HepG2 (cell line): ENCODE measurements around the gene CAST. TPM values are rescaled to one million over a fixed set of nuclear protein-coding genes. Genes with fewer than 3 reads are reported as not detected.

Experiments used
- ATAC-seq: fragments of 200-7000 bp; cut with Tn5 transposase; 3 replicates; pipeline ENCODE4 v1.9.1; 2020; ENCODE audit warnings: mild to moderate bottlenecking, moderate library complexity
- BruUV-seq: library from RNA; stranded (reverse); fragments of 400-500 nt; replicated peaks from 2 replicates; lab custom pipeline; 2021; lab: Mats Ljungman, UMichigan
- CTCF ChIA-PET: fragments of 300-600 bp; formaldehyde crosslinking; extraction: SDS; loops from one replicate; lab custom pipeline; 2021; ENCODE audit warnings: low total read pairs, inconsistent platforms, low intra/inter-chr PET ratio; lab: Yijun Ruan, JAX
- POLR2A ChIA-PET: fragments of 350-600 bp; sonication (Branson Sonifier 250); formaldehyde crosslinking; loops from one replicate; lab custom pipeline; 2020; ENCODE audit warnings: antibody characterized with exemption, inconsistent platforms; lab: Yijun Ruan, JAX
- DNase-seq: peaks from one replicate; pipeline ENCODE4 v3.0.0-alpha.2; 2015; ENCODE audit warnings: low spot score
- FAIRE-seq: peaks from 3 replicates; lab custom pipeline; 2011; peaks lifted over from hg19 to GRCh38; lab: Jason Lieb, UNC
- H2AFZ ChIP-seq: one replicate; pipeline ENCODE4 v1.6.1; 2011; ENCODE audit warnings: low read length, inconsistent platforms
- H3K27ac ChIP-seq: fragments of 300-600 bp; 3 replicates; pipeline ENCODE4 v1.8.0; 2011; ENCODE audit warnings: mixed run types, mild to moderate bottlenecking, mixed read lengths, low read length, inconsistent platforms; ENCODE audit not compliant: insufficient read depth; ENCODE audit errors: extremely low read length
- H3K27me3 ChIP-seq, 2 experiments: fragments of 200-600 bp in 1 of 2; 2 replicates in 1 of 2; 3 replicates in 1 of 2; pipeline versions ENCODE4 v1.6.0 to v1.8.0; 2011; ENCODE audit warnings: low read length in 2 of 2, mild to moderate bottlenecking in 2 of 2, moderate library complexity in 2 of 2, inconsistent platforms in 1 of 2; ENCODE audit not compliant: insufficient read depth in 2 of 2, control insufficient read depth in 1 of 2
- H3K36me3 ChIP-seq, 2 experiments: fragments of 200-600 bp in 1 of 2; replicated peaks in 1 of 2; 2 replicates in 1 of 2; 3 replicates in 1 of 2; pipeline versions ENCODE4 v1.5.1 to v1.8.0; 2011; ENCODE audit warnings: low read length in 2 of 2, inconsistent platforms in 1 of 2; ENCODE audit not compliant: insufficient read depth in 2 of 2, control insufficient read depth in 1 of 2
- H3K4me1 ChIP-seq: 2 replicates; pipeline ENCODE4 v1.5.1; 2012; ENCODE audit warnings: low read length, inconsistent platforms; ENCODE audit not compliant: insufficient read depth
- H3K4me2 ChIP-seq: 2 replicates; pipeline ENCODE4 v1.6.0; 2011; ENCODE audit warnings: low read depth, low read length, inconsistent platforms
- H3K4me3 ChIP-seq, 3 experiments: fragments of 200-600 bp in 1 of 3; sonication (generic), shearing (Covaris generic) in 1 of 3; replicated peaks in 1 of 3; 2 replicates each; pipeline ENCODE4 v1.5.1; 2011 to 2016; ENCODE audit warnings: low read length in 3 of 3, inconsistent platforms in 2 of 3, low read depth in 2 of 3, mild to moderate bottlenecking in 2 of 3, control low read depth in 1 of 3, mixed read lengths in 1 of 3; ENCODE audit not compliant: insufficient read depth in 1 of 3
- H3K79me2 ChIP-seq: one replicate; pipeline ENCODE4 v1.6.1; 2011; ENCODE audit warnings: low read length, inconsistent platforms; ENCODE audit not compliant: insufficient read depth
- H3K9ac ChIP-seq: 2 replicates; pipeline ENCODE4 v1.6.0; 2011; ENCODE audit warnings: mild to moderate bottlenecking, low read depth, low read length, inconsistent platforms; ENCODE audit not compliant: insufficient read depth
- H3K9me3 ChIP-seq: 2 replicates; pipeline ENCODE4 v1.5.1; 2012; ENCODE audit warnings: mild to moderate bottlenecking, low read length
- H4K20me1 ChIP-seq: 2 replicates; pipeline ENCODE4 v1.6.0; 2011; ENCODE audit warnings: inconsistent platforms, mild to moderate bottlenecking, low read length, moderate library complexity; ENCODE audit not compliant: insufficient read depth
- AKAP8 ChIP-seq: sonication (generic); formaldehyde crosslinking; IDR thresholded peaks from 2 replicates; pipeline ENCODE4 v1.5.1; 2020; ENCODE audit warnings: mild to moderate bottlenecking, missing genetic modification reagents
- BORCS8-MEF2B ChIP-seq: sonication (generic); formaldehyde crosslinking; IDR thresholded peaks from 2 replicates; pipeline ENCODE4 v1.8.0; 2022; ENCODE audit warnings: mild to moderate bottlenecking, missing genetic modification reagents
- GATA4 ChIP-seq: sonication (generic); IDR thresholded peaks from 2 replicates; pipeline ENCODE4 v1.6.1; 2016; ENCODE audit warnings: antibody characterized with exemption, low read depth, borderline replicate concordance
- HNRNPLL ChIP-seq: fragments of 200-400 bp; formaldehyde crosslinking; IDR thresholded peaks from 2 replicates; pipeline ENCODE4 v1.6.1; 2017; ENCODE audit warnings: mild to moderate bottlenecking, low read depth, low read length; ENCODE audit not compliant: poor library complexity, severe bottlenecking
- RAD21 ChIP-seq: fragments of 450-650 bp; formaldehyde crosslinking; IDR thresholded peaks from 2 replicates; pipeline ENCODE4 v1.5.0; 2020; ENCODE audit warnings: mild to moderate bottlenecking
- RERE ChIP-seq: IDR thresholded peaks from 2 replicates; pipeline ENCODE4 v1.6.1; 2016; ENCODE audit warnings: low read depth, missing genetic modification reagents, missing compliant biosample characterization
- SIX4 ChIP-seq: sonication (generic); formaldehyde crosslinking; IDR thresholded peaks from 2 replicates; pipeline ENCODE4 v1.4.0; 2020; ENCODE audit warnings: missing genetic modification reagents
- SMAD1 ChIP-seq: sonication (generic); formaldehyde crosslinking; IDR thresholded peaks from 2 replicates; pipeline ENCODE4 v1.4.0; 2020; ENCODE audit warnings: missing genetic modification reagents, low read depth, mild to moderate bottlenecking, borderline replicate concordance
- ZFP41 ChIP-seq: sonication (generic); formaldehyde crosslinking; IDR thresholded peaks from 2 replicates; pipeline ENCODE4 v1.4.0; 2020; ENCODE audit warnings: mild to moderate bottlenecking, missing genetic modification reagents, borderline replicate concordance
- ZNF446 ChIP-seq: sonication (generic); formaldehyde crosslinking; IDR thresholded peaks from 2 replicates; pipeline ENCODE4 v1.5.0; 2020; ENCODE audit warnings: mild to moderate bottlenecking, missing genetic modification reagents
- WGBS: methylation state at CpG from one replicate; pipeline ENCODE4 v1.1.6; 2017; ENCODE audit warnings: low lambda C conversion rate; 5-methylcytosine and 5-hydroxymethylcytosine counted together
- in situ Hi-C: cut with HindIII; loops from 2 replicates; pipeline ENCODE4 v1.10.0; 2017; ENCODE audit warnings: low pct_unique_long_range_greater_than_20kb; ENCODE audit not compliant: extremely low pct_ligation_motif_present
- intact Hi-C: fragments of 100-400 bp; cut with micrococcal nuclease; formaldehyde crosslinking; loops from one replicate; pipeline ENCODE4 v1.10.0; 2022; ENCODE audit not compliant: unreplicated experiment
- polyA plus RNA-seq, 8 experiments: library from polyadenylated mRNA; depleted of rRNA in 3 of 8; stranded (reverse) in 7 of 8; unstranded in 1 of 8; fragments of >200 nt; fragmentation: Illumina TruSeq in 4 of 8; extraction: Trizol in 4 of 8; gene quantifications; 2 replicates each; pipeline versions ENCODE4 v1.2.1 to v1.2.3, GENCODE V29; 2011 to 2016; ENCODE audit warnings: low read depth in 4 of 8, missing spikeins in 1 of 8, mixed read lengths in 1 of 8; ENCODE audit not compliant: insufficient read depth in 1 of 8
- total RNA-seq, 5 experiments: library from RNA; depleted of rRNA; stranded (reverse); fragments of >200 nt; fragmentation: Illumina TruSeq; extraction: Trizol; gene quantifications; 2 replicates each; pipeline ENCODE4 v1.2.3, GENCODE V29; 2016; ENCODE audit warnings: low read depth in 1 of 5
- TF ChIP-seq, protein P1 (sequence below): sonication (generic); formaldehyde crosslinking; IDR thresholded peaks from 2 replicates; pipeline ENCODE4 v1.5.1; 2020; ENCODE audit warnings: mild to moderate bottlenecking, moderate library complexity, missing genetic modification reagents

The CAST gene
- total and polyA plus RNA-seq, 2 of the 13 experiments (the other 11 are each of a cell fraction or from before 2014, with no cell fraction given), result 42.1 to 67.6 TPM

- no peak overlapping the region for H3K4me3 ChIP-seq
- CTCF ChIA-PET, result no interaction called here
- WGBS, result 17% methylated on average over 3 of the region's 3 CpGs
- DNase-seq (no peak), ATAC-seq (peak; percentile 27; the same call in 2 of the 3 replicates), FAIRE-seq (no peak)
- no peak overlapping the region for H2AFZ ChIP-seq
- no peaks in the 10 kb centered on the region for H3K27me3 ChIP-seq
- no peaks in the 10 kb centered on the region for H3K36me3 ChIP-seq
- H3K9me3 ChIP-seq, result no peaks in the 10 kb centered on the region
- no peaks in the 10 kb centered on the region for H3K79me2 ChIP-seq
- no peak overlapping the region for H3K27ac ChIP-seq
- no peak for TF ChIP-seq RAD21 (CRISPR knock-in tag)
- no peak for TF ChIP-seq AKAP8
- TF ChIP-seq ZNF446 (CRISPR knock-in tag), result no peak
- no peak for TF ChIP-seq GATA4
- no peak for TF ChIP-seq HNRNPLL
- TF ChIP-seq BORCS8-MEF2B (CRISPR knock-in tag), result no peak
- no peak for TF ChIP-seq SMAD1 (CRISPR knock-in tag)
- BruUV-seq, result no TSS peak
- H3K4me1 ChIP-seq, result peaks cover 23% of the 10 kb centered on the region
- POLR2A ChIA-PET, result no interaction called here
- H4K20me1 ChIP-seq, result no peaks in the 10 kb centered on the region
- H3K4me2 ChIP-seq, result 0 out of 2 replicates have a peak overlapping the region, but pooled peaks have one; percentile 70
- intact Hi-C loops (no loop called here), in situ Hi-C loops (no loop called here)
- H3K9ac ChIP-seq, result no peak overlapping the region
Measured at GRCh38 chr5:96628406-96628805, 33.8 kb upstream of the CAST start.

DNA sequence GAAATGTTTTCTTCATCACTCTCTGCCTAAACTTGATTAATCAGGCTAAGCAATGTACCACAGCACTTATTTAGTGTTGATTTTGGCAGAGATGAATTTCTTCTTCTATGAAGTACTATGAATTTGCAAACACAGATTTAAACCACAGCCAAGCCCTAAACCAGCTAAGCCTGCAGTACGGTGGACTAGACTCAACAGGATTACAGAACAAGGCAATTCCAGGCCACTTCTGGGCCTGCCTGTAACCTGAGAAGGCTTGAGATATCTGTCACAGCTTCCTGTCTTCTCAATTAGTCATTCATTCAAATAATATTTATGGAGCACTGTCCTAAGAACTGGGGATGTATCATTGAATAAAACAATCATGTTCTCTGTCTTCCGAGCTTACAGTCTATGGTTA lies 32.4 kb upstream of the CAST start:
- no peaks in the 10 kb centered on the region for H3K36me3 ChIP-seq
- no peak overlapping the region for H3K4me3 ChIP-seq
- ChIA-PET POLR2A (no interaction called here), CTCF (no interaction called here)
- WGBS, result 27% methylated on average over 2 of the region's 2 CpGs
- DNase-seq (peak; percentile 7), ATAC-seq (peak; percentile 66), FAIRE-seq (no peak)
- no TSS peak for BruUV-seq
- H2AFZ ChIP-seq, result no peak overlapping the region
- no peaks in the 10 kb centered on the region for H3K9me3 ChIP-seq
- intact Hi-C loops (no loop called here), in situ Hi-C loops (no loop called here)
- no peaks in the 10 kb centered on the region for H3K27me3 ChIP-seq
- no peak overlapping the region for H3K9ac ChIP-seq
- no peaks in the 10 kb centered on the region for H3K79me2 ChIP-seq
- no peak overlapping the region for H3K27ac ChIP-seq
- peaks cover 23% of the 10 kb centered on the region for H3K4me1 ChIP-seq
- no peaks in the 10 kb centered on the region for H4K20me1 ChIP-seq
- H3K4me2 ChIP-seq, result no peak overlapping the region
- TF ChIP-seq SIX4 (peak; percentile 75), RERE (CRISPR knock-in tag) (no peak), ZFP41 (CRISPR knock-in tag) (no peak)
- TF ChIP-seq, protein P1, sequence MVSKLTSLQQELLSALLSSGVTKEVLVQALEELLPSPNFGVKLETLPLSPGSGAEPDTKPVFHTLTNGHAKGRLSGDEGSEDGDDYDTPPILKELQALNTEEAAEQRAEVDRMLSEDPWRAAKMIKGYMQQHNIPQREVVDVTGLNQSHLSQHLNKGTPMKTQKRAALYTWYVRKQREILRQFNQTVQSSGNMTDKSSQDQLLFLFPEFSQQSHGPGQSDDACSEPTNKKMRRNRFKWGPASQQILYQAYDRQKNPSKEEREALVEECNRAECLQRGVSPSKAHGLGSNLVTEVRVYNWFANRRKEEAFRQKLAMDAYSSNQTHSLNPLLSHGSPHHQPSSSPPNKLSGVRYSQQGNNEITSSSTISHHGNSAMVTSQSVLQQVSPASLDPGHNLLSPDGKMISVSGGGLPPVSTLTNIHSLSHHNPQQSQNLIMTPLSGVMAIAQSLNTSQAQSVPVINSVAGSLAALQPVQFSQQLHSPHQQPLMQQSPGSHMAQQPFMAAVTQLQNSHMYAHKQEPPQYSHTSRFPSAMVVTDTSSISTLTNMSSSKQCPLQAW (CRISPR knock-in tag), result no peak
